Globus pallidus (tissue), 1 donor: ENCODE measurements around the gene AMACR.

Experiments
- DNase-seq: peaks from one replicate; pipeline ENCODE4 v3.0.0-alpha.2; 2015; ENCODE audit warnings: low spot score

AMACR gene

DNA sequence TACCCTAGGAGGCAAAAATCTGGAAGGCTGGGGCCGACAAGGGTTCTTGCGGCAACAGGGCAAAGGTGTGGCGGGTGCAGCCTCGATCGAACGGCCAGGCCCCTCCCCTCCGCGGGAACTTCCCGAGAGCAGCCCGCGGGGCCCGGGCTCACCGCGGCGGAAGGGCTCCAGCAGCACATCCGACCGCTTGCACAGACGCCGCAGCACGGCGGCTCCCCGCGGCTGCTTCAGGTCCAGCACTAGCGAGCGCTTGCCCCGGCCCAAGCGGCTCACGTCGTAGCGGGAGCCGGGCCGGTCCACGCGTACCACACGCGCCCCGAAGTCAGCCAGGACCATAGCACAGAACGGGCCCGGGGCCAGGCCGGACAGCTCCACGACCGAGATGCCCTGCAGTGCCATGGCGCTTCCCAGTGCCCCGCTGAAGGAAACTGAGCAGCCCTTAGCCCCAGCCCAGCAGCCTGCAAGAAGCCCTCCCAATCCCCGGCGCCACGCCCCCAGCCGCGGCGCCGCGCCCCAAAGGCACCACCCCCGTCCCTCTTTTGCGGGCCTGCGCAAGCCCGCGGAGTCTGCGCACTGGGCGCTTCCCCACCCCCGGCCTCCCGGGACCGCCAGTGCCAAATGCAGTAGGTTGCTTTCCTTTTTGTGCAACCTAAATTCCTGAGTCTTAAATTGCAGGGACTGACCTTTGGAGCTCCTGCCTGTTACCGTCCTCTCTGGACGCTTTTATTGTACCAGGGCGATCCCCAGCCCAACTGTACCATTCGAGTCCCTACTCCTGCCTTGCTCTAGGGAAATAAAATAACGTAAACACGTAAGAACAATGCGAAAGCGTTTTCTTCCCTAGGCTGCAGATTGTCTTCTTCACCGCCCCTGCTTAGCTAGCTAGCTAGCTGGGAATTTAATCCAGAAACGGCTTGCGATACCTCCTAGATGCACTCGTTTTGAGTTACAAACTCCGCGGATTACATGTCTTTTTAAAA lies at the start of gene AMACR:
AMACR (minus strand) TSS at position 430 of the 980 bp plus-strand sequence; CDS start at position 399, 31 bp downstream.
- DNase-seq = peak; percentile 93

DNA sequence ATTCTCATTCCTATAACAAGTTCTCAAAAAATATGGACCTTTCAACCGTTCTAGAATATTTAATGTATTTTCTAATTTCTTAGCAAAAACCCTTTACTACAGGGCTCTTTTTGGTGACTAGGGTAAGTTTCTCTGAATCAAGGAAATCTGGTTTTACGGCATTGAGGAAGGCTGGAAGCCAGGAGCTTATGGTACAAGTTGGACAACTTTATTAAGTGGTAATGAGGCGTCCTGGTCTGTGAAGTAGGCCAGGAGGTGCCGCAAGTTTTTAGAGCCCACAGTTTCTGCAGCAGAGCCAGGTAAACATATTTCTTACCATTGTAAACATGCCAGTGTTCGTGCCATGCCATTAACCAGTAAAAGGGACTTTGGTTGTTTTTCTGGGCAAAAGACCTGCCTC lies 49.7 kb upstream of the AMACR start:
- DNase-seq = no peak

DNA sequence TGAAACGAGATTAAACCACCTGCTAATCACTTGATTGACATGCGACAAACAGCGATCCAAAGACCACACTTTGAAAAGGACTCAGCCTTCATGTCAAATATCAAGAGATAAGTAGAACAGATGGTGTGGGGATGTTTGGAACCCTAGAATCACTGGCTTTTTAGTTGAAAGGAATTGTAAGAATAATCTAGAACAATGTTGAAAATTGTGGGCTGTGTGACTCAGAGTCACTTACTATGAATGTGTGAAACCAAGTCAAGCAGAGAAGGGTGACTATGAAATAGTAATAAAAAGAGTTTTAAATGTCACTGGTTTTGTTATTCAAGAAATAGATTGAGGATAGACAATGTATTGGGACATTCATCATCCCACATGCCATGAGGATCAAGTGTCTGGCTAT lies 49.3 kb upstream of the AMACR start:
- no peak for DNase-seq

GRCh38 chr5:34055667-34056066 lies 47.8 kb upstream of the AMACR start:
- DNase-seq = no peak

DNA sequence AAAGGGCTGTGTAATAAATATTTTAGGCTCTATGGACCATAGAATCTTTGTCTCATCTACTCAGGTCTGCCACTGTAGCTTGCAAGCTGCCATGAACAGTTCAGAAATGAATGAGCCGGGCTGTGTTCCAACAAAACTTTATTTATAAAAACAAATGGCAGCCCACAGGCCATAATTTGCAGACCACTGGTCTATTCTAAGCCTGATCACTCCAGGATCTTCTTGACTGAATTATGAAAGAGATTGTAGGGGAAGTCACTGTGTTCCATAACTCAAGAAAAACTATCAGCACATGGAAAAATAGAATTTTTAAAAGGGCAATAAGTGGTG lies 46.5 kb upstream of the AMACR start:
- no peak for DNase-seq

GRCh38 chr5:34053571-34054399 lies 45.9 kb upstream of the AMACR start:
- no peak for DNase-seq

DNA sequence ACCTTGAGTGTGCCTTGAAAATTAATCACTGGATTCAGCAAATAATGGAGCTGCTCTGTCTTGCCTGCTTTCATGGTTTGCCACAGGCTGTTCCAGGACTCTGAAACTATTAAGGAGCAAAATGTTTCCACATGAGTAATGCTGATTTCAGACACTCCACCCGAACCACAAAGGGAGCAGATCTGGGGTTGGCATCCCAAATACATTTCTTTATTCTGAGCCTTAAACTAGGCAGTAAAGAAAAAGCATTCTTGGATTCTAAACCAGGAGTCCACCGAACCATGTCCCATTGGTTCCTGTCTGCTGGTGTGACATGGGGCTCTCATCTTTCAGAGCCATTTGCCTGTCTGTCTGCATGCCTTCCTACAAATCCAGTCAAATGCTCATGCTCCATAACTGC lies 45.3 kb upstream of the AMACR start:
- no peak for DNase-seq

GRCh38 chr5:34051374-34051980 lies 43.6 kb upstream of the AMACR start:
- no peak for DNase-seq

GRCh38 chr5:34047774-34048572 lies 40.1 kb upstream of the AMACR start:
- DNase-seq = no peak

- no peak for DNase-seq
Observed at GRCh38 chr5:34047143-34047542, 39.3 kb upstream of the AMACR start.

DNA sequence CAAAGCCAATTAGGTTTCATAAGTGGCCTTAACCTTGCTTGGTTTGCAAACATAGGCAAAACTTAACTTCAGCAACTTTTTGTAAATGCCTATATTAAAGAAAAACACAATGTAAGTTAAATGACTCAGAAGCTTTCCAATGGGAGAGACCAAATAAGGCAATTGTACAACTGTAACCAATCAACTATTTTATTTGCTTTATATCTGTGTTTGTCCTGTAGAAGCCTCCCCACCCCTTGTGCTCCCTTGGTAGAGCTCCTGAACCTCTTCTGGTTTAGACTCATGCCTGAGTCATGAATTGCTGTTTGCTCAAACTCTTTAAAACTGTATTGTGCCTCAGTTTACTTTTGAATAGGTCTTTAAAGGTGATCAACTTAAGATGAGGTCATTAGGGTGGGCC lies 38.1 kb upstream of the AMACR start:
- DNase-seq = no peak

DNA sequence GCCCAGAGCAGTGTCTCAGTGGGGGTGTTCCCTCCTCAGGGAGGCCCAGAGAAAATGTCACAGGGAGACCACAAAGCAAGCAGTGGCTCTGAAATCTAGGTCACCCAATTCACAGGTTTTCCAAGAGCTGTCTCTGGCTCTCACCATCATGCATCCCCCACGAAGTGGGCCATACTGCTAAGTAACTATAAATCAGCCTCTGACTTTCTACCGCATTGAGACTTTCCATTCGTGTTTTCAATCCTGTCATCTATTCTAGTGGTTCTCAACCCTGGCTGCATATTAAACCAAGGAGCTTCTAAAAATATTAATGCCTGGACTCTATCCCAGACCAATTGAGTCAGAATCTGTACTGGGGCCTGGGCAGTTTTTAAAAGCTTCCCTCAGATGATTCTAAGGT lies 37.2 kb upstream of the AMACR start:
- no peak for DNase-seq

- peak; percentile 26 for DNase-seq
Observed at GRCh38 chr5:34043099-34043876, 35.4 kb upstream of the AMACR start, which contains the start of gene C1QTNF3. Gene C1QTNF3, minus strand, starts transcription at chr5:34043213. Its CDS starts 88 bp downstream, at chr5:34043125.

- peak; percentile 69 for DNase-seq
Observed at GRCh38 chr5:34042321-34042720, 34.5 kb upstream of the AMACR start.

GRCh38 chr5:34041247-34041972 lies 33.6 kb upstream of the AMACR start:
- DNase-seq = no peak

- no peak for DNase-seq
Observed at GRCh38 chr5:34040472-34040871, 32.6 kb upstream of the AMACR start.

GRCh38 chr5:34039398-34040157 lies 31.7 kb upstream of the AMACR start:
- no peak for DNase-seq

- no peak for DNase-seq
Observed at GRCh38 chr5:34038838-34039237, 31.0 kb upstream of the AMACR start.

GRCh38 chr5:34038390-34038789 lies 30.5 kb upstream of the AMACR start:
- no peak for DNase-seq
